ENCODE results near the gene AAR2. TPM values are rescaled to one million over a fixed set of nuclear protein-coding genes. Genes with fewer than 3 reads are reported as not detected.

Gene AAR2
- total and polyA plus RNA-seq, 2 experiments from 2014 or later = 33.5 to 42.2 TPM

GRCh38 chr20:36219671-36220220, 16.5 kb upstream of the AAR2 start:
- Histone ChIP-seq H3K36me3 (peaks cover 2% of the 10 kb centered on the region), H3K27me3 (no peaks in the 10 kb centered on the region), H3K4me3 (no peak overlapping the region), H3K9me3 (ENCODE audit: low read depth) (no peaks in the 10 kb centered on the region), H3K27ac (no peak overlapping the region), H3K4me1 (ENCODE audit: low read depth) (no peaks in the 10 kb centered on the region)
- DNase-seq (ENCODE audit: low read depth in 1 of 2, low spot score in 1 of 2) = no peak
- TF ChIP-seq, protein P1, sequence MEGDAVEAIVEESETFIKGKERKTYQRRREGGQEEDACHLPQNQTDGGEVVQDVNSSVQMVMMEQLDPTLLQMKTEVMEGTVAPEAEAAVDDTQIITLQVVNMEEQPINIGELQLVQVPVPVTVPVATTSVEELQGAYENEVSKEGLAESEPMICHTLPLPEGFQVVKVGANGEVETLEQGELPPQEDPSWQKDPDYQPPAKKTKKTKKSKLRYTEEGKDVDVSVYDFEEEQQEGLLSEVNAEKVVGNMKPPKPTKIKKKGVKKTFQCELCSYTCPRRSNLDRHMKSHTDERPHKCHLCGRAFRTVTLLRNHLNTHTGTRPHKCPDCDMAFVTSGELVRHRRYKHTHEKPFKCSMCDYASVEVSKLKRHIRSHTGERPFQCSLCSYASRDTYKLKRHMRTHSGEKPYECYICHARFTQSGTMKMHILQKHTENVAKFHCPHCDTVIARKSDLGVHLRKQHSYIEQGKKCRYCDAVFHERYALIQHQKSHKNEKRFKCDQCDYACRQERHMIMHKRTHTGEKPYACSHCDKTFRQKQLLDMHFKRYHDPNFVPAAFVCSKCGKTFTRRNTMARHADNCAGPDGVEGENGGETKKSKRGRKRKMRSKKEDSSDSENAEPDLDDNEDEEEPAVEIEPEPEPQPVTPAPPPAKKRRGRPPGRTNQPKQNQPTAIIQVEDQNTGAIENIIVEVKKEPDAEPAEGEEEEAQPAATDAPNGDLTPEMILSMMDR (IDR thresholded peaks at IDR 0.05; ENCODE audit: low read depth, low read length) = no peak

GRCh38 chr20:36225666-36226065, 10.6 kb upstream of the AAR2 start:
- TF ChIP-seq, protein P1 (IDR thresholded peaks at IDR 0.05; ENCODE audit: low read depth, low read length) = no peak
- Histone ChIP-seq H3K4me3 (no peak overlapping the region), H3K27ac (no peak overlapping the region), H3K36me3 (peaks cover 5% of the 10 kb centered on the region), H3K4me1 (ENCODE audit: low read depth) (no peaks in the 10 kb centered on the region), H3K9me3 (ENCODE audit: low read depth) (no peaks in the 10 kb centered on the region), H3K27me3 (no peaks in the 10 kb centered on the region)
- DNase-seq (ENCODE audit: low read depth in 1 of 2, low spot score in 1 of 2) = no peak

GRCh38 chr20:36228770-36229169, 7.5 kb upstream of the AAR2 start:
- Histone ChIP-seq H3K9me3 (ENCODE audit: low read depth) (no peaks in the 10 kb centered on the region), H3K27me3 (no peaks in the 10 kb centered on the region), H3K36me3 (peaks cover 5% of the 10 kb centered on the region), H3K4me1 (ENCODE audit: low read depth) (no peaks in the 10 kb centered on the region), H3K4me3 (no peak overlapping the region), H3K27ac (no peak overlapping the region)
- DNase-seq (ENCODE audit: low read depth in 1 of 2, low spot score in 1 of 2) = no peak
- TF ChIP-seq, protein P1 (IDR thresholded peaks at IDR 0.05; ENCODE audit: low read depth, low read length) = no peak

DNA sequence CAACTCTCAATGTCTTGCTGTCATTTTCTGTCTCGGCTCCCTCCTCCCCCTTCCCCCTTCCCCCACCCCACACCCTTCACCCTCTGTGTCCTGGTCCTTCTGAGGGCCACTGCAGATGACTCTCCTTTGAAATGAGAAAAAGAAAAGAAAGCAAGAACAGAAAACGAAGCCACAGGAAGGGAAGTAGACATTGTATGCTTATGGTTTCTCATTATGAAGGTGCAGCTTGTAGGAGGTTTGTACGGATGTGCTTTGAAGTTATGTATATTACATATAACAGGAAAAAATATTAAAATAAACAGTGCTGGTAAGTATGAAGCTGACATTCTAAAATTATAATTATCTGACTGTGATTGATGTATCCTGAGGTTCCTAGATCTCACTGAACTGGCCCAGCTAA, 6.3 kb upstream of the AAR2 start:
- H3K4me1 ChIP-seq (ENCODE audit: low read depth) = no peaks in the 10 kb centered on the region
- TF ChIP-seq, protein P1 (IDR thresholded peaks at IDR 0.05; ENCODE audit: low read depth, low read length) = no peak
- no peaks in the 10 kb centered on the region for H3K9me3 ChIP-seq (ENCODE audit: low read depth)
- H3K27me3 ChIP-seq = no peaks in the 10 kb centered on the region
- H3K36me3 ChIP-seq = peaks cover 3% of the 10 kb centered on the region
- H3K27ac ChIP-seq = no peak overlapping the region
- H3K4me3 ChIP-seq = no peak overlapping the region
- no peak for DNase-seq (ENCODE audit: low read depth in 1 of 2, low spot score in 1 of 2)

DNA sequence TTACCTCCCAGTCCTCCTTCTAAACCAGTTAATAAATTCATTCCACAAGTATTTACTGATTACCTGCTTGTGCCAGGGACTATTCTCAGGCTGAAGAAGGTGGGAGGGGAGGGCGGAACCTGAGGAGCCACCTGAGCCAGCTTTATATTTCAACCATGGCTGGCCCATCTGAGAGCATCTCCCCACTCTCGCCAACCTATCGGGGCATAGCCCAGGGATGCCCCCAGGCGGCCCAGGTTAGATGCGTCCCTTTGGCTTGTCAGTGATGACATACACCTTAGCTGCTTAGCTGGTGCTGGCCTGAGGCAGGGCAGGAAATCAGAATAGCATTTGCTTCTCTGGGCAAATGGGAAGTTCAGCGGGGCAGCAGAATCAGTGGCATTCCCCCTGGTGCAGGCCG, 4.9 kb upstream of the AAR2 start:
- H3K9me3 ChIP-seq (ENCODE audit: low read depth) = no peaks in the 10 kb centered on the region
- peaks cover 4% of the 10 kb centered on the region for H3K4me1 ChIP-seq (ENCODE audit: low read depth)
- TF ChIP-seq, protein P1 (IDR thresholded peaks at IDR 0.05; ENCODE audit: low read depth, low read length) = no peak
- H3K27ac ChIP-seq = no peak overlapping the region
- H3K27me3 ChIP-seq = no peaks in the 10 kb centered on the region
- no peak overlapping the region for H3K4me3 ChIP-seq
- H3K36me3 ChIP-seq = peaks cover 3% of the 10 kb centered on the region
- no peak for DNase-seq (ENCODE audit: low read depth in 1 of 2, low spot score in 1 of 2)

All from cardiac muscle cell (in vitro differentiated cells and primary cell).